Nephron progenitor cell (in vitro differentiated cells): Measurements from ENCODE around the gene MT3.

Experiments used
- DNase-seq: peaks from one replicate; pipeline ENCODE4 v3.0.0; 2021
- H3K27ac Mint-ChIP-seq: 2 replicates; pipeline ENCODE4 v1.8.0; 2021; ENCODE audit warnings: mild to moderate bottlenecking, moderate library complexity, mixed read lengths
- H3K27me3 Mint-ChIP-seq: 2 replicates; pipeline ENCODE4 v1.8.0; 2021; ENCODE audit warnings: mild to moderate bottlenecking, low read depth, mixed read lengths; ENCODE audit not compliant: poor library complexity
- H3K36me3 Mint-ChIP-seq: 2 replicates; pipeline ENCODE4 v1.8.0; 2021; ENCODE audit warnings: low read depth, mixed read lengths
- H3K4me1 Mint-ChIP-seq: 2 replicates; pipeline ENCODE4 v1.8.0; 2021; ENCODE audit warnings: mixed read lengths
- H3K4me3 Mint-ChIP-seq: 2 replicates; pipeline ENCODE4 v1.8.0; 2021; ENCODE audit warnings: mild to moderate bottlenecking, moderate library complexity, mixed read lengths
- H3K9me3 Mint-ChIP-seq: 2 replicates; pipeline ENCODE4 v1.8.0; 2021; ENCODE audit warnings: mild to moderate bottlenecking, moderate library complexity, mixed read lengths
- TF ChIP-seq, protein P1 (sequence below): fragments of 200-600 bp; sonication (generic); IDR thresholded peaks from 2 replicates; pipeline ENCODE4 v1.5.0; 2021; ENCODE audit warnings: antibody characterized with exemption

The MT3 gene

GRCh38 chr16:56600398-56600999, 11.2 kb downstream of the MT3 start:
- peaks cover 5% of the 10 kb centered on the region for H3K4me1 Mint-ChIP-seq
- no peak overlapping the region for H3K27ac Mint-ChIP-seq
- H3K27me3 Mint-ChIP-seq, result peaks cover 81% of the 10 kb centered on the region
- peaks cover 5% of the 10 kb centered on the region for H3K9me3 Mint-ChIP-seq
- DNase-seq, result peak; percentile 21
- TF ChIP-seq, protein P1, sequence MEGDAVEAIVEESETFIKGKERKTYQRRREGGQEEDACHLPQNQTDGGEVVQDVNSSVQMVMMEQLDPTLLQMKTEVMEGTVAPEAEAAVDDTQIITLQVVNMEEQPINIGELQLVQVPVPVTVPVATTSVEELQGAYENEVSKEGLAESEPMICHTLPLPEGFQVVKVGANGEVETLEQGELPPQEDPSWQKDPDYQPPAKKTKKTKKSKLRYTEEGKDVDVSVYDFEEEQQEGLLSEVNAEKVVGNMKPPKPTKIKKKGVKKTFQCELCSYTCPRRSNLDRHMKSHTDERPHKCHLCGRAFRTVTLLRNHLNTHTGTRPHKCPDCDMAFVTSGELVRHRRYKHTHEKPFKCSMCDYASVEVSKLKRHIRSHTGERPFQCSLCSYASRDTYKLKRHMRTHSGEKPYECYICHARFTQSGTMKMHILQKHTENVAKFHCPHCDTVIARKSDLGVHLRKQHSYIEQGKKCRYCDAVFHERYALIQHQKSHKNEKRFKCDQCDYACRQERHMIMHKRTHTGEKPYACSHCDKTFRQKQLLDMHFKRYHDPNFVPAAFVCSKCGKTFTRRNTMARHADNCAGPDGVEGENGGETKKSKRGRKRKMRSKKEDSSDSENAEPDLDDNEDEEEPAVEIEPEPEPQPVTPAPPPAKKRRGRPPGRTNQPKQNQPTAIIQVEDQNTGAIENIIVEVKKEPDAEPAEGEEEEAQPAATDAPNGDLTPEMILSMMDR, result peak; percentile 49
- no peaks in the 10 kb centered on the region for H3K36me3 Mint-ChIP-seq
- H3K4me3 Mint-ChIP-seq, result no peak overlapping the region

GRCh38 chr16:56601325-56601724, 12.0 kb downstream of the MT3 start:
- Mint-ChIP-seq H3K4me3 (no peak overlapping the region), H3K36me3 (no peaks in the 10 kb centered on the region), H3K4me1 (peaks cover 12% of the 10 kb centered on the region), H3K9me3 (peaks cover 5% of the 10 kb centered on the region), H3K27ac (no peak overlapping the region), H3K27me3 (peaks cover 78% of the 10 kb centered on the region)
- TF ChIP-seq, protein P1, result no peak
- DNase-seq, result no peak

DNA sequence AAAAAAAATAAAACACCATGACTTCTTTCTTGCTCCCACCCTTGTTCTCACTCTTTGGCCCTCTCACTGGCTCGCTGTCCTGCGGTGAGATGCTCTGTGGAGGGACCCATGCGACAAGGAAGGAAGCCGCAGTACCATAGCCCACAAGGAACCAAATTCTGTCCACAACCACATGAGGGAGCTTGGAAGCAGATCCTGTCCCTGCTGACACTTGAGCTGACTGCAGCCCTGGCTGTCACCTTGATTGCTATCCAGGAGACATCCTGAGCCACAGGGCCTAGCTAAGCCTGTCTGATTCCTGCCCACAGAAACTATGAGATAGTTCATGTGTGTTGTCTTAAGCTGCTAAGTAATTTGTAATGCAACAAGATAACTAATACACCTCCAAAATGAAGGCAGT, 14.3 kb downstream of the MT3 start:
- H3K27me3 Mint-ChIP-seq, result peaks cover 60% of the 10 kb centered on the region
- no peak for DNase-seq

GRCh38 chr16:56604966-56605365, 15.6 kb downstream of the MT3 start:
- TF ChIP-seq, protein P1, result no peak
- no peaks in the 10 kb centered on the region for H3K36me3 Mint-ChIP-seq
- H3K4me3 Mint-ChIP-seq, result no peak overlapping the region
- H3K27me3 Mint-ChIP-seq, result peaks cover 69% of the 10 kb centered on the region
- no peak for DNase-seq
- peaks cover 46% of the 10 kb centered on the region for H3K4me1 Mint-ChIP-seq
- H3K9me3 Mint-ChIP-seq, result no peaks in the 10 kb centered on the region
- no peak overlapping the region for H3K27ac Mint-ChIP-seq

More for the DNA sequence above, 14.3 kb downstream of the MT3 start:
- no peaks in the 10 kb centered on the region for H3K9me3 Mint-ChIP-seq
- no peaks in the 10 kb centered on the region for H3K36me3 Mint-ChIP-seq
- no peak overlapping the region for H3K27ac Mint-ChIP-seq
- H3K4me1 Mint-ChIP-seq, result peaks cover 32% of the 10 kb centered on the region
- H3K4me3 Mint-ChIP-seq, result no peak overlapping the region
- TF ChIP-seq, protein P1, result peak; percentile 32

DNA sequence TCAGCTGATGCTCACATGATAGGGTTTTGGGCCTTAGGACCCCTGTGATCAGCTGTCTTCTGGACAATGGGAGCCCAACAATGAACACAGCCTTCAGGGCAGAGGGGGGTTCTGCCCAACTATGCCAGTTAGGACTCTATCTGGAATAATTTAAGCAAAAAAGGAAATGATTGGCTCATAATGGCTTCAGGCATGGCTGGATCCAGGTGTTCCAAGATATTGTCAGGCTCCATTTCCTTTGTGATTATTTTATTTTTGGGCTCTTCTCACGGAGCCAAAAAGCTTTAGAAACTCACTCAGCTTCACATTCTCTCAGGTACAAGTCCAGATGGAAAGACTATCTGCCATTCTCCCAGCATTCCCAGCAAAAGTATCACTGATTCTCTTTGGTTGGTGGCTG, 16.1 kb downstream of the MT3 start:
- DNase-seq, result no peak
- Mint-ChIP-seq H3K4me3 (no peak overlapping the region), H3K27me3 (peaks cover 64% of the 10 kb centered on the region), H3K27ac (no peak overlapping the region), H3K36me3 (no peaks in the 10 kb centered on the region), H3K9me3 (no peaks in the 10 kb centered on the region), H3K4me1 (peaks cover 51% of the 10 kb centered on the region)
- TF ChIP-seq, protein P1, result no peak

- Mint-ChIP-seq H3K9me3 (no peaks in the 10 kb centered on the region), H3K4me1 (peaks cover 57% of the 10 kb centered on the region), H3K4me3 (no peak overlapping the region), H3K27ac (no peak overlapping the region), H3K27me3 (peaks cover 63% of the 10 kb centered on the region), H3K36me3 (no peaks in the 10 kb centered on the region)
- no peak for DNase-seq
- TF ChIP-seq, protein P1, result no peak
These were observed 16.7 kb downstream of the MT3 start for GRCh38 chr16:56606071-56606475.
